Measurements from ENCODE around the gene BAG3.

Gene BAG3

GRCh38 chr10:119608316-119609155 lies 42.6 kb upstream of the BAG3 start:
- 34% methylated on average over 13 of the region's 15 CpGs for WGBS
- Histone ChIP-seq H3K27ac (ENCODE audit: low read length, poor library complexity, severe bottlenecking) (no peak overlapping the region), H3K18ac (ENCODE audit: low read depth in 1 of 2, low read length in 2 of 2) (no peak overlapping the region), H3K9ac (ENCODE audit: low read length) (no peak overlapping the region), H3K36me3 (ENCODE audit: control insufficient read depth in 1 of 2, insufficient read depth in 2 of 2, low read depth in 1 of 2, low read length in 2 of 2) (no peaks in the 10 kb centered on the region), H3K79me1 (replicated peaks; ENCODE audit: low read length, poor library complexity, severe bottlenecking) (no peaks in the 10 kb centered on the region), H3K4me3 (ENCODE audit: insufficient read depth in 1 of 2, low read depth in 1 of 2, low read length in 2 of 2) (no peak overlapping the region), H3K4me1 (ENCODE audit: control insufficient read depth, insufficient read depth, low read depth, low read length) (no peaks in the 10 kb centered on the region), H3K27me3 (ENCODE audit: control insufficient read depth in 1 of 2, insufficient read depth in 1 of 2, low read length in 2 of 2) (peaks cover 0 to 8% of the 10 kb centered on the region in 2 experiments), H3K4me2 (ENCODE audit: low read length, poor library complexity, severe bottlenecking) (no peak overlapping the region), H2AFZ (ENCODE audit: low read depth, low read length) (peak overlapping the region; percentile 36), H2BK120ac (ENCODE audit: low read depth, low read length) (no peak overlapping the region), H4K8ac (ENCODE audit: low read length) (no peak overlapping the region), H3K14ac (ENCODE audit: low read length in 2 of 2) (no peak overlapping the region), H2BK15ac (ENCODE audit: low read depth, poor library complexity, severe bottlenecking) (no peak overlapping the region), H3K23ac (ENCODE audit: low read length in 2 of 2) (no peak overlapping the region), H4K91ac (ENCODE audit: low read length) (no peak overlapping the region), H2BK12ac (ENCODE audit: low read length in 2 of 2) (no peak overlapping the region), H2AK5ac (ENCODE audit: low read length, severe bottlenecking) (no peak overlapping the region), H3K4ac (ENCODE audit: low read depth in 1 of 2, low read length in 2 of 2) (no peak overlapping the region), H2BK5ac (ENCODE audit: low read depth, low read length, poor library complexity, severe bottlenecking) (no peak overlapping the region), H3K9me3 (ENCODE audit: control insufficient read depth, low read length) (no peaks in the 10 kb centered on the region)
- DNase-seq: peak; percentile 37

- H3K23ac ChIP-seq (ENCODE audit: low read length in 2 of 2): no peak overlapping the region
- no peak overlapping the region for H2AFZ ChIP-seq (ENCODE audit: low read depth, low read length)
- no peak overlapping the region for H3K4me2 ChIP-seq (ENCODE audit: low read length, poor library complexity, severe bottlenecking)
- no peaks in the 10 kb centered on the region for H3K4me1 ChIP-seq (ENCODE audit: control insufficient read depth, insufficient read depth, low read depth, low read length)
- no peak overlapping the region for H3K14ac ChIP-seq (ENCODE audit: low read length in 2 of 2)
- no peak overlapping the region for H3K27ac ChIP-seq (ENCODE audit: low read length, poor library complexity, severe bottlenecking)
- H3K36me3 ChIP-seq (ENCODE audit: control insufficient read depth in 1 of 2, insufficient read depth in 2 of 2, low read depth in 1 of 2, low read length in 2 of 2): no peaks in the 10 kb centered on the region
- H3K27me3 ChIP-seq (ENCODE audit: control insufficient read depth in 1 of 2, insufficient read depth in 1 of 2, low read length in 2 of 2): peaks cover 0 to 8% of the 10 kb centered on the region in 2 experiments
- no peaks in the 10 kb centered on the region for H3K79me1 ChIP-seq (replicated peaks; ENCODE audit: low read length, poor library complexity, severe bottlenecking)
- no peak overlapping the region for H4K8ac ChIP-seq (ENCODE audit: low read length)
- 100% methylated on average over 2 of the region's 4 CpGs for WGBS
- no peak overlapping the region for H2BK15ac ChIP-seq (ENCODE audit: low read depth, poor library complexity, severe bottlenecking)
- H3K9ac ChIP-seq (ENCODE audit: low read length): no peak overlapping the region
- H3K18ac ChIP-seq (ENCODE audit: low read depth in 1 of 2, low read length in 2 of 2): no peak overlapping the region
- no peak overlapping the region for H3K4me3 ChIP-seq (ENCODE audit: insufficient read depth in 1 of 2, low read depth in 1 of 2, low read length in 2 of 2)
- no peak overlapping the region for H2BK5ac ChIP-seq (ENCODE audit: low read depth, low read length, poor library complexity, severe bottlenecking)
- no peak overlapping the region for H2BK12ac ChIP-seq (ENCODE audit: low read length in 2 of 2)
- H3K4ac ChIP-seq (ENCODE audit: low read depth in 1 of 2, low read length in 2 of 2): no peak overlapping the region
- no peak overlapping the region for H2BK120ac ChIP-seq (ENCODE audit: low read depth, low read length)
- DNase-seq: no peak
- no peaks in the 10 kb centered on the region for H3K9me3 ChIP-seq (ENCODE audit: control insufficient read depth, low read length)
- no peak overlapping the region for H4K91ac ChIP-seq (ENCODE audit: low read length)
- no peak overlapping the region for H2AK5ac ChIP-seq (ENCODE audit: low read length, severe bottlenecking)
Measured at GRCh38 chr10:119609516-119609915, 41.7 kb upstream of the BAG3 start.

DNA sequence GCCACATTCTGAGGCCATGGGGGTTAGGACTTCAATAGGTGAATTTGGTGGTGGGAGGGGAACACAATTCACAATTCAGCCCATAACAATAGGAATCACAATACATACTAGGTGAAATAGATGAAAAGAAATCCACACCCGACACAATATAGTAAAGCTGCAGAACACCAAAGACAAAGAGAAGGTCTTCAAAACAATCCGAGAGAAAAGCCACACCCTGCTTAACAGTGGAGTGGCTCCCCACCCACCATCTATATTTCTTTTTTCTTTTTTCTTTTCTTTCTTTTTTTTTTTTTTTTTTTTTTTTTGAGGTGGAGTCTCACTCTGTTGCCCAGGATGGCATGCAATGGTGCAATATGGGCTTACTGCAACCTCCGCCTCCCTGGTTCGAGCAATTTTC lies 39.7 kb upstream of the BAG3 start:
- H3K9me3 ChIP-seq (ENCODE audit: control insufficient read depth, low read length): no peaks in the 10 kb centered on the region
- no peak overlapping the region for H2BK120ac ChIP-seq (ENCODE audit: low read depth, low read length)
- no peak overlapping the region for H4K8ac ChIP-seq (ENCODE audit: low read length)
- H3K23ac ChIP-seq (ENCODE audit: low read length in 2 of 2): no peak overlapping the region
- no peak overlapping the region for H3K4ac ChIP-seq (ENCODE audit: low read depth in 1 of 2, low read length in 2 of 2)
- no peaks in the 10 kb centered on the region for H3K4me1 ChIP-seq (ENCODE audit: control insufficient read depth, insufficient read depth, low read depth, low read length)
- no peak overlapping the region for H3K9ac ChIP-seq (ENCODE audit: low read length)
- no peak for DNase-seq
- H2BK15ac ChIP-seq (ENCODE audit: low read depth, poor library complexity, severe bottlenecking): no peak overlapping the region
- peaks cover 0 to 8% of the 10 kb centered on the region in 2 experiments for H3K27me3 ChIP-seq (ENCODE audit: control insufficient read depth in 1 of 2, insufficient read depth in 1 of 2, low read length in 2 of 2)
- no peak overlapping the region for H2AFZ ChIP-seq (ENCODE audit: low read depth, low read length)
- no peak overlapping the region for H2BK12ac ChIP-seq (ENCODE audit: low read length in 2 of 2)
- no peak overlapping the region for H3K4me3 ChIP-seq (ENCODE audit: insufficient read depth in 1 of 2, low read depth in 1 of 2, low read length in 2 of 2)
- no peaks in the 10 kb centered on the region for H3K79me1 ChIP-seq (replicated peaks; ENCODE audit: low read length, poor library complexity, severe bottlenecking)
- no peak overlapping the region for H3K18ac ChIP-seq (ENCODE audit: low read depth in 1 of 2, low read length in 2 of 2)
- no peaks in the 10 kb centered on the region for H3K36me3 ChIP-seq (ENCODE audit: control insufficient read depth in 1 of 2, insufficient read depth in 2 of 2, low read depth in 1 of 2, low read length in 2 of 2)
- no peak overlapping the region for H4K91ac ChIP-seq (ENCODE audit: low read length)
- WGBS: 100% methylated on average over 3 of the region's 4 CpGs
- no peak overlapping the region for H3K14ac ChIP-seq (ENCODE audit: low read length in 2 of 2)
- H2BK5ac ChIP-seq (ENCODE audit: low read depth, low read length, poor library complexity, severe bottlenecking): no peak overlapping the region
- H3K27ac ChIP-seq (ENCODE audit: low read length, poor library complexity, severe bottlenecking): no peak overlapping the region
- no peak overlapping the region for H2AK5ac ChIP-seq (ENCODE audit: low read length, severe bottlenecking)
- no peak overlapping the region for H3K4me2 ChIP-seq (ENCODE audit: low read length, poor library complexity, severe bottlenecking)

- DNase-seq: no peak
- H3K4me1 ChIP-seq (ENCODE audit: control insufficient read depth, insufficient read depth, low read depth, low read length): no peaks in the 10 kb centered on the region
- no peak overlapping the region for H3K9ac ChIP-seq (ENCODE audit: low read length)
- H3K14ac ChIP-seq (ENCODE audit: low read length in 2 of 2): no peak overlapping the region
- no peak overlapping the region for H3K18ac ChIP-seq (ENCODE audit: low read depth in 1 of 2, low read length in 2 of 2)
- H4K8ac ChIP-seq (ENCODE audit: low read length): no peak overlapping the region
- H3K4ac ChIP-seq (ENCODE audit: low read depth in 1 of 2, low read length in 2 of 2): no peak overlapping the region
- no peaks in the 10 kb centered on the region for H3K79me1 ChIP-seq (replicated peaks; ENCODE audit: low read length, poor library complexity, severe bottlenecking)
- H3K4me3 ChIP-seq (ENCODE audit: insufficient read depth in 1 of 2, low read depth in 1 of 2, low read length in 2 of 2): no peak overlapping the region
- no peak overlapping the region for H3K23ac ChIP-seq (ENCODE audit: low read length in 2 of 2)
- no peak overlapping the region for H3K27ac ChIP-seq (ENCODE audit: low read length, poor library complexity, severe bottlenecking)
- no peak overlapping the region for H2AK5ac ChIP-seq (ENCODE audit: low read length, severe bottlenecking)
- no peak overlapping the region for H2AFZ ChIP-seq (ENCODE audit: low read depth, low read length)
- H3K4me2 ChIP-seq (ENCODE audit: low read length, poor library complexity, severe bottlenecking): no peak overlapping the region
- H2BK5ac ChIP-seq (ENCODE audit: low read depth, low read length, poor library complexity, severe bottlenecking): no peak overlapping the region
- H3K9me3 ChIP-seq (ENCODE audit: control insufficient read depth, low read length): no peaks in the 10 kb centered on the region
- no peaks in the 10 kb centered on the region for H3K36me3 ChIP-seq (ENCODE audit: control insufficient read depth in 1 of 2, insufficient read depth in 2 of 2, low read depth in 1 of 2, low read length in 2 of 2)
- no peak overlapping the region for H4K91ac ChIP-seq (ENCODE audit: low read length)
- H2BK15ac ChIP-seq (ENCODE audit: low read depth, poor library complexity, severe bottlenecking): no peak overlapping the region
- H2BK120ac ChIP-seq (ENCODE audit: low read depth, low read length): no peak overlapping the region
- H2BK12ac ChIP-seq (ENCODE audit: low read length in 2 of 2): no peak overlapping the region
- H3K27me3 ChIP-seq (ENCODE audit: control insufficient read depth in 1 of 2, insufficient read depth in 1 of 2, low read length in 2 of 2): peaks cover 0 to 8% of the 10 kb centered on the region in 2 experiments
- 88% methylated on average over 6 of the region's 6 CpGs for WGBS
Measured at GRCh38 chr10:119613741-119614140, 37.4 kb upstream of the BAG3 start.

Measured in mesenchymal stem cell (in vitro differentiated cells and primary cell).